ENCODE data around the gene L1CAM.

L1CAM gene

GRCh38 chrX:153831429-153832150, 54.4 kb downstream of the L1CAM start:
- TF ChIP-seq CTCF (IDR thresholded peaks at IDR 0.05; ENCODE audit: low read depth, low read length): no peak
- in situ Hi-C loops (cut with HindIII; ENCODE audit: low sequenced_read_pairs): no loop called here

GRCh38 chrX:153830640-153831428, 55.1 kb downstream of the L1CAM start:
- H3K4me3 ChIP-seq (ENCODE audit: low read depth, low read length): no peak overlapping the region
- no peak for TF ChIP-seq CTCF (IDR thresholded peaks at IDR 0.05; ENCODE audit: low read depth, low read length)
- in situ Hi-C loops (cut with HindIII; ENCODE audit: low sequenced_read_pairs): no loop called here
- no peak for DNase-seq (ENCODE audit: low read depth, low spot score)

More at GRCh38 chrX:153831429-153832150, 54.4 kb downstream of the L1CAM start:
- DNase-seq (ENCODE audit: low read depth, low spot score): no peak
- H3K4me3 ChIP-seq (ENCODE audit: low read depth, low read length): no peak overlapping the region

GRCh38 chrX:153829799-153830639, 56.0 kb downstream of the L1CAM start, which contains the start of gene PDZD4:
Gene PDZD4 (minus strand): TSS chrX:153830544. CDS start chrX:153830298, 246 bp downstream.
- no peak for TF ChIP-seq CTCF (IDR thresholded peaks at IDR 0.05; ENCODE audit: low read depth, low read length)
- no peak for DNase-seq (ENCODE audit: low read depth, low spot score)
- H3K4me3 ChIP-seq (ENCODE audit: low read depth, low read length): no peak within 1 kb of the TSS
- in situ Hi-C loops (cut with HindIII; ENCODE audit: low sequenced_read_pairs): no loop called here

- no peak for TF ChIP-seq CTCF (IDR thresholded peaks at IDR 0.05; ENCODE audit: low read depth, low read length)
- no peak overlapping the region for H3K4me3 ChIP-seq (ENCODE audit: low read depth, low read length)
- DNase-seq (ENCODE audit: low read depth, low spot score): no peak
- in situ Hi-C loops (cut with HindIII; ENCODE audit: low sequenced_read_pairs): no loop called here
Observed at GRCh38 chrX:153829549-153829798, 56.5 kb downstream of the L1CAM start.

GRCh38 chrX:153828723-153829548, 57.0 kb downstream of the L1CAM start:
- no peak for DNase-seq (ENCODE audit: low read depth, low spot score)
- H3K4me3 ChIP-seq (ENCODE audit: low read depth, low read length): no peak overlapping the region

More at GRCh38 chrX:153828723-153829548, 57.0 kb downstream of the L1CAM start:
- in situ Hi-C loops (cut with HindIII; ENCODE audit: low sequenced_read_pairs): no loop called here
- no peak for TF ChIP-seq CTCF (IDR thresholded peaks at IDR 0.05; ENCODE audit: low read depth, low read length)

All from astrocyte of the spinal cord (primary cell).